ENCODE results near the gene TANGO2.

The TANGO2 gene

DNA sequence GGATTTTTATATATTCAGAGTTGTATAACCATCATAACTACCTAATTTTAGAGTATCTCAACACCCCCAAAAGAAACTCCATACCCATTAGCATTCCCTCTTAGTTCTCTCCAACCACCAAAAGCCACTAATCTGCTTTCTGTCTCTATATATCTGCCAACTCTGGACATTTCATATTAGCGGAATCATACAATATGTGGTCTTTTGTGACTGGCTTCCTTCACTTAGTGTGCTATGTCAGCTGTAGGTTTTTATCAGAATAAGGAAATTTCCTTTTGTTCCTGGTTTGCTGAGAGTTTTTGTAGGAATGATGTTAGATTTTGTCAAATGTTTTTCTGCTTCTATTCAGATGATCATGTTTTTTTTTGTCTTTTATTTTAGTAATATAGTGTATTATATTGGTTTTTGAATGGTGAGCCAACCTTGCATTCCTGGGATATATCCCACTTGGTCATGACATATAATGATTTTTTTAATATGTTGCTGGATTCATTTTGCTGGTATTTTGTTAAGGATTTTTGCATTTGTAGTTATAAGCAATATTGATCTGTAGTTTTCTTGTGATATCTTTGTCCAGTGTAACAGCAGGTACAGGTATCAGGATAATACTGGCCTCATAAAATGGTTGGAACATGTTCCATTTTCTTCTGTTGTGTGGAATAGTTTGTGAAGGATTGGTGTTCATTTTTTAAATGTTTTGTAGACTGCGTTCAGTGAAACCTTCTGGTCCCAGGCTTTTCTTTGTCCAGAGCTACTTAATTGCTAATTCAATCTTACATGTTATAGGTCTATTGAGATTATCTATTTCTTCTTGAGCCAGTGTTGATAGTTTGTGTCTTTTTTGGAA is 75.9 kb downstream of the TANGO2 start:
- no peak for DNase-seq (ENCODE audit: low read depth, low spot score)
- no peak overlapping the region for H3K27ac ChIP-seq

DNA sequence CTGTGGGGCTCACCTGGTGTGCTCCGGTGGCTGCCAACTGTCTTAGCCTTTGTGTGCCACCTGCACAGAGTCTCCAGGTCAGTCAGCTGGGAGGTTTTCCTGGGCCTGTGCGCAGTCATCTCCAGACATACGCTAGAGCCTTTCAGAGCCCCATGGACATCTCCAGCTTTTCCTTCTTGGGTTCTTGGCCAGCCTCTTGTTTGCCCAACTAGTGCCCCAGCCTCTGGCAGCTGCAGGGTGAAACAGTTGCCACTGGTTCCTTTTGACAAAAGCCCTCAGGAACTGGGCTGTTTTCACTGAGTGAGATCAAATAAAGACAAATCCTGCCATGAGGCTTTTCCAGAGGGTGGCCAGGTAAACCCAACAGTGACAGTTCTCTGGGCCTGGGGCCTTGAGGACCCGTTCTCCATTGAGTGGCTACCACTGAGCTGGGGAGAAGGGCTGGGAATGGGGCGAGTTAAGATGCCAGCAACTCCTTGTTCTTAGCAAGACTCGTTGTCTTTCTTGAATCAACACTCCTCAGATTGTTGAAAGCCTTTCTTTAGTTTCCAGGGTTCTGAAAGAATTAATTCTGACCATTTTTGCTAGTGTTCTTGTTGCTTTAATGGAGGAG is 78.3 kb downstream of the TANGO2 start:
- no peak overlapping the region for H3K27ac ChIP-seq
- no peak for DNase-seq (ENCODE audit: low read depth, low spot score)

DNA sequence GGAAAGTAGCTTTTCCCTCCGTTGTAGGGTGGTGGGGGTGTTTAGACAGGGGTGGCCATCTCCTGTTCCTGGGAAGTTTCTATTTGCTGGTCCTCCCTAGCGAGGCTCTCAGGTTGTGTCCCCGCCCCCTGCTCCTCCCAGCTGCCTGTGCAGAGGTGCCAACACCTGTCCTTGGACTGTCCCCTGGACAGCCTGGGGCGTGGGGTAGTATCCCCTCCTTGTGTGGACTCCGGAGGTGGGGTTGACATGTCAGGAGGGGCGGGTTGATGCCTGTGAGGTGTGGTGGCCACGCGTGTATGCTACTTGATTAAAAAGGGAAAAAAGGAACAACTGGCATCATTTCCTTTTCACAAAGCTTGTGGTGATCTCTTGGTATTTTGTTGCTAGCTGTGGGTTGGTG is 80.7 kb downstream of the TANGO2 start:
- DNase-seq (ENCODE audit: low read depth, low spot score): no peak

DNA sequence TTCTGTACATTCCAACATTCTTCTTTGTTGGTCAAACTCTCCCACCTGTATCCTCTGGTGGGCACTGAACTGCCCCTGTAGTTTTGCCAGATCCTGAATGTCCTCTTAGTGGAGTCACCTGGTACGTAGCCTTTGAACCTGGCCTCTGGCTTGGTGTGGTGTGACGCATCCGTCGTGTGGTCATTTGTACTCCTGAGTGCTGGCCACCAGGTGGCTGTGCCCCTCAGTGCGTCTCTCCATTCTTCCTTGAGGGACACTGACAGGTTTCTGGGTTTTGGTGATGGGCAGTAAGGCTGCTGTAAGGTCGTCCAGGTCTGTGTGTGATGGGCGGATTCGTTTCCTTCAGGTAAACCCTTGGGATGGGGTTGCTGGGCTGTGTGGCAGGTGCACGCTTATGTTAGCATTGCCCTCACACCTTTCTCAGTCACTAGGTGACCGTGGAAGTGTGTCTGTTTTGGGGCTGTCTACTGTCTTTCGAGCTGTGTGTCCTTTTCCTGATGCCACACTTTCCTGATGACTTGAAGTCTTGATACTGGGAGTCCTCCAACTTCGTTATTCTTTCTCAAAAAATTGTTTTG is 81.4 kb downstream of the TANGO2 start:
- no peak for DNase-seq (ENCODE audit: low read depth, low spot score)

More for the DNA sequence above, 80.7 kb downstream of the TANGO2 start:
- H3K27ac ChIP-seq: no peak overlapping the region

DNA sequence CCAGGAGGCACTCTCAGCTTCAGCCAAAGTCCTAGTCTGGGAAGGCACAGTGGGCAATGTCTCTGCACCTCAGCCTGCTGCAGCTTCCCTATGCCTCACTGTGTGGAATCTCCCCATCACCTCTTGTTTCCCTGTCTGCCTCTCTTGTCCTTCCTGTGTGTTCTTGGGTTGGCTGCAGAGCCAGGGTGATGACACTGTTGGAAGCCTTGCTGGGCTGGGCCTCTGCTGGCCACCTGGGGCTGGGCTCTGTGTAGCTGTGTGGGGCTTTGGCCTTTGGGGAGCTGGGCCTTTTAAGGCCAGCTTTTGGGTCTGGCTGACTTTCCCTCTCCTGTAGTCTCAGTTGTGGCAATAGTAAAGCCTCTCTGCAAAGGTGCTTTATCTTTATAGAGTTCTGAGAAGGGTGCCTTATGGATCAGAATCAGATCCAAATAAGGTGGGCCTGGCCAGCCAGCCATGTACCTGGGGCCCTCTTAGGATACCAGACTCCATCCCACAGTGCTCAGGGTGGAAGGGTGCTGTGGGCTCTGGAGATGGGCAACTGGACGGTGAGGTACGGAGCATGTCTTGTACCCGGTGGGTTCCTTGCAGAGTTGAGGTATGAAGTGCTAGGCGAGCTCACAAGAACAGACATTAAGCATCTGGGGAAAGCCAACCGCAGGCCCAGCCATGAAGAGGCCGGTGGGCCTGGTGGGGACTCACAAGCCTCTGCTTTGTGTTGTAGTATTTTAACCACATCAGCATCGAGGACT is 84.7 kb downstream of the TANGO2 start:
- no peak overlapping the region for H3K27ac ChIP-seq
- no peak for DNase-seq (ENCODE audit: low read depth, low spot score)

More for the DNA sequence above, 81.4 kb downstream of the TANGO2 start:
- H3K27ac ChIP-seq: no peak overlapping the region

DNA sequence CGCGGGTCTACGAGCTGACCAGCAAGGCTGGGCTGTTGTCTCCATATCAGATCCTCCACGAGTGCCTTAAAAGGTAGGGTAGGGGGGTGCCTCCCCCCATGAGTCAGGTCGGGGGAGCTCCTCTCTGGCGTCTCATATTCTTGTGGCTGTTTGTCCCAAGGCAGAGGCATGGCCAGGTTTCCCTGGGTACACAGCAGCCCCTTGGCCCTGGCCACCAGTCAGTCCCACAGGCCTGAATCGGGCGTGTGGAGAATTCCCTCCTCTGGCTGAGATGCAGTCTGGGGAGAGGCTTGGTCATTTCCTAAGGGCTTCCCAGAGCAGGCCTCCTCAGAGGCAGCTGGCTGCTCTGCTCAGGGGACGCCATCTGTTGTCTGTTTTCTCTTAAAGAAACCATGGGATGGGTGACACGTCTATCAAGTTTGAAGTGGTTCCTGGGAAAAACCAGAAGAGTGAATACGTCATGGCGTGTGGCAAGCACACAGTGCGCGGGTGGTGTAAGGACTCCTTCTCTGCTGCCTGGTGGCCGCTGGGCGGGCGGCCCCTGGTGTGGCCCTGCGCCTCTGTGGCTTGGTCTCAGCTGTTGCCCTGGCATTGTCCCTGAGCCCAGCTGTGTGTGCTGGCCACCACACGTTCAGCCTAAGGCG is 85.4 kb downstream of the TANGO2 start:
- no peak for DNase-seq (ENCODE audit: low read depth, low spot score)
- no peak overlapping the region for H3K27ac ChIP-seq

DNA sequence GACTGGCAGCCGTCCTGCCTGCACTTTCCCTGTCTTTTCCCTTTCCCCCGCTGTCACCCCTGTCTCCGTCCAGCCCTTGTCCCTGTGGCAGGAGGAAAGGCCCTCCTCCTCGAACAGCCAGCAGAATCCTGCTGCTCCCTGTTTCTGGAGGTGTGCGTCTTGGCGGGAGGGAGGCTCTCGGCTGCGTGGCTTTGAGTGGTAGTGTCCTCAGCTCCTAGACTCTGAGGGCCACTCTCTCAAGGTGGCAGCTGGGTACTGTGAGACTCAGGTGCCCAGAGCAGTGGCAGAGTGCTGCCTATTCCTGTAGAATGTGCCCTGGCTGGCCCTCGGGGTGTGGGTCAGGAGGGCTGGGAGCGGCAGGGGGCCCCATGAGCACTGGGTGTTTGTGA is 85.9 kb downstream of the TANGO2 start:
- DNase-seq (ENCODE audit: low read depth, low spot score): no peak
- no peak overlapping the region for H3K27ac ChIP-seq

DNA sequence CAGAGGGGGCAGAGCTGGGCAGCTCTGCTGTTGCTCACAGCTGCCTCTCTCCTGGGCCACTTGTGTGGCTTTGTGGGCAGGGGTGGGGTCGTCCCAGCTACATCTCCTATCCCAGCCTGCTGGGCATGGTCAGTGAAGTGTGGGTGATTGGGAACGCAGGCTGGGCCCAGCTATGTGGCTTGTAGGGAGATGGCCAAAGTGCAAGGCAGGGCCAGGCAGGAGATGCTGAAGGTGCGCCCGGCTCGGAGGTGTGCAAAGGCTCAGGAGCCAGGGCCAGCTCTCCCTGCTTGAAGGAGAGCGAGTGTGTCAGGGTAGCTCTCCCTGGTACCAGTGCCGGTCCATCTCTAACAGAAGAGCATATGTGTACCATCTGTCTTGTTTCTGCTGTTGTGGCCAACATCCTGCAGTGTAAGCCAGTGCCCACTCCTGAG is 86.6 kb downstream of the TANGO2 start:
- no peak overlapping the region for H3K27ac ChIP-seq
- no peak for DNase-seq (ENCODE audit: low read depth, low spot score)

DNA sequence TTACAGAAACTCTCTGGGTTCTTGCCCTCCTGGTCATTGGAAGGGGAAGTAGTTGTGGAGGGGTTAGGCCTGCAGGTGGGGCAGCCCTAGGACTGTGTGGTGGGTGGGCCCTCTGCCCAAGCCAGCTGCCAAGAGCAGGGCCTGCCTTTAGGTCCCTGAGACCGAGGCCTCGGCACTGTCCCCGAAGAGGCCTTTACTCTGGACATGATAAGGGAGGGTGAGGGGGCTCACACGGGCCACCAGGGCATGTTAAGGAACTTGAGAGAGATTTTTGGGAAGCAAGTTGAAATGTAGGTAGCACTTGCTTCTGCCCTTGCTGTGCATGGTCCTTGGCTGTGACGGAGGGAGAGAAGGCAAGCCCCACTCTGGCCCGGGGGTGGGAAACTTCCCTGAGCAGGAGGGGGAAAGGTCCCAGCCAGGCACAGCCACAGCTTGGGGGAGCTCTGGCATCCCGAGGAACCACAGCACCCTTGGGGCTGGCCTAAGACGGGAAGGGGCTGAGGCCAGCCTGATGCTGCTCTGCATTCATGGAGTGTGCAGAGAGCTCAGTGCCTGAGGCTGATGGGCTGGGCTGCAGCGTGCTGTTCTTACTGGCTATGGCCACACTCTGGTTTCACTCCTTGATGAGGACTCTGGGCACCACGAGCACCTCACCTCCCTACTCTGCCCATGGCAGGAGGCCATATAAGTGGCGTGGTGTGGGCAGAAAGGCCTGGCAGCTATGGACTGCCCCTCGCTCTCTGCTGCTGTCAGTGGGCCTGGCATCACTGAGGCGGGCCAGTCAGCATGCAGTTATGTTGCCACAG is 87.2 kb downstream of the TANGO2 start:
- H3K27ac ChIP-seq: no peak overlapping the region
- no peak for DNase-seq (ENCODE audit: low read depth, low spot score)

DNA sequence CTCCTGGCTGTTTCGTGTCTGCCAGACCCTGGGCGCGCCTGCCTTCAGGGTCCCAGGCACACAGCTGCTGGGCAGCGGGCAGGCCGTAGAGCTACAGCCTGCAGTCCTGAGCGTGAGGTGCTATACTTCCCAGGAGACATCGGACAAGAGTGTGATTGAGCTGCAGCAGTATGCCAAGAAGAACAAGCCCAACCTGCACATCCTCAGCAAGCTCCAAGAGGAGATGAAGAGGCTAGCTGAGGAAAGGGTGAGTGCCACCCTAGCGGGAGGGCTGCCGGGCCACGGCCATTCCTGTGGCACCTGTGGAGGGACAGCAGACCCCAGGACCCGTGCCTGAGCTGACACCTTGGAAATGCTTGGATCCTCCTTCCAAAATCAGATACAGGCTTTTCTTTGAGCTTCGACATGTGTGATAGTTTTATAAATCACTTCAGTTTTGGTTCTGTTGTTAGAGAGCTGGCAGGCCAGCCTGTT is 87.9 kb downstream of the TANGO2 start:
- no peak overlapping the region for H3K27ac ChIP-seq
- no peak for DNase-seq (ENCODE audit: low read depth, low spot score)

DNA sequence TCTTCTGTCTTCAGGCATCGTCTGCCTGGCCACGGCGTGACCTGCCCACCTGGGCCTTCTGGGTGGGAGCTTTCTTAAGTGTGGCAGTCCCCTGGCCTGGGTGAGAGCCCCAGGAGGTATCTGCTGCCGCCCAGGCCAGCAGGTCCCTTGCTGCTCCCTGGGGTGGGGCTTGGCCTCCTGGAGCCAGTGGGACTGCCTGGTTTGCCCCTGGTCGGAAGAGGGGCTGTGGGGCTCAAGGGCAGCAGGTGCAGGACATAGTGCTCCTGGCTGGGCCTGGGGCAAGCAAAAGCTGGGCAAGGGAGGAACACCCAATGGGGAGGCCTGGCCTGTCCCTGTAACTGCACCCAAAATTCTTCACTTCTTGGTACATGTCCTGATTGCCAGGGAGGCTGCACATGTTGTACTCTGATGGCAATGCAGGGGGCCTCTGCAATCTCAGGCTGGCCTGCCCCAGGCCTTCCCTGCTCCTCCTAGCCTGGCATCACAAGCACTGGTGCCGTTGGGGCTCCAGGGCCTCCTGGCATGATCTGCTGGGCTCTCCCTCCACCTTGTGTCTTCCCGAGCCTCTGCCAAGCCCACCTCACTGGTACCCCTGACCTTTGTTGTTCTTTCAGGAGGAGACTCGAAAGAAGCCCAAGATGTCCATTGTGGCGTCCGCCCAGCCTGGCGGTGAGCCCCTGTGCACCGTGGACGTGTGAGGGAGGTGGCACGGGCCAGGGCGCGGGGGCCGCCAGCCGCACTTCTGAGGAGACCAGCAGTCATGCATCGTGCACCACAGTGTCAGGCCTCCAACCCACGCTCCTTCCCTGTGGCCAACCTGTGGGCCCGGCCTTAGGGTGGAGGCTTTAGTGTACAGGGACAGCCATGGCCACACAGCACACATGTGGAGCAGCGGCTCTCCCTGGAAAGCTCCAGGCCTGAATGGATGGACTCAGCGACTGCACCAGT is 88.8 kb downstream of the TANGO2 start:
- no peak for DNase-seq (ENCODE audit: low read depth, low spot score)
- H3K27ac ChIP-seq: no peak overlapping the region

DNA sequence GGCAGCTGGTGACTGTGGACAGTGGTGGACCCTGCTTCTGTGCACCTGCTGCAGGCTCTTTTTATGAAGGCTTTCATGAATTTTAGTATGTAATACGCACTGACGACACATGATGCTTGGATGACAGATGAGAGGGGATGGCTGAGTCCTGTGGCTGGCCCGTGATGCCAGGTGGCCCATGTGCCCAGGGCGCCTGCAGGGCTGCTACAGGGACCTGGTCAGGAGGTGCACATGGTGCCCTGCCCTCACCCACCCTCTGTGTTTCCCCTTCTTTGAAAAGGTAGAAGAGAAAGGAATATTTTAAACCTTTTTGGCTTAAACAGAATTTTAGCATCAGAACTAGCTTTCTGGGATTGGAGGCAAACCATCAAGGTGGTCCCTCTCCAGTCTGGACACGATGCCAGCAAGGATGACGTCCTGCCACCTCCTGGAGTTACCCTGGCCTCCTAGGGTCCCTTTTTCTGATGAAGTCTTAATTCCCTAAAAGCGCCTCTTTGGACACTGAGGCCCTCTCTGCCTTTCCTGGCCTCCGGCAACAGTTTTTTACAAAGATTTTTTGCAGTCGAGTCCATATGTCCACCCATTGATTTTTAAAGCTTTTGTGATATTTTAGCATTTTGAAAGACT is 89.6 kb downstream of the TANGO2 start:
- H3K27ac ChIP-seq: no peak overlapping the region
- no peak for DNase-seq (ENCODE audit: low read depth, low spot score)

DNA sequence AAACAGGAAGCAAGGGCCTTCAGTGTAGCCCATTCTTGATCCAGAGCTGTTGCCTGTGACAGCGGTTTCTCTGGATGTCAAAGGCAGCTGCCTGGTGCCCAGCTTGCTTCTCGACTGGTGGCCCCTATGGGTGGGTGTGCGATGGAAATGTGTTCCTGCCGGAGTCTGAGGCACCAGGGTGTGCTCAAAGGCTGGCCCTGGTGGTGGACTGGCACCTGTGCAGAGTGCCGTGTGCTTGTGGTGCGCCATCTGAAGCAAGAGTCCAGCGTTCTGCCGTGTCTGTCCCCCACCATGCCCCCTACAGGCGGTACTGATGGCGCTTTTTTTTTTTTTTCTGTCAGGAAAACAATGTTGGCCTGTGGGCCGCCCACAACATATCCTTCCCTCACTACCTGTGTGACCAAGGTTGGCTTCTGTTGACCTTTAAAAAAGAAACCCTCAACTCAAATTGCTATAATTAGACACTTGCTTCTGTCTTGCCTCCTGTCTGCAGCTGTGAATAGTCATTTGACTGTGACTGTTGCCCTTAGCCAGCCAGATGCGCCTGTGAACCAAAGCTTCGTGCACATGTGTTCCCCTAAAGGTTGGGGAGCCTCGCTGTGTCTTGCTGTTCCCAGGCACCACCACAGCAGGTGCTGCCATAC is 90.3 kb downstream of the TANGO2 start:
- no peak overlapping the region for H3K27ac ChIP-seq
- DNase-seq (ENCODE audit: low read depth, low spot score): no peak

DNA sequence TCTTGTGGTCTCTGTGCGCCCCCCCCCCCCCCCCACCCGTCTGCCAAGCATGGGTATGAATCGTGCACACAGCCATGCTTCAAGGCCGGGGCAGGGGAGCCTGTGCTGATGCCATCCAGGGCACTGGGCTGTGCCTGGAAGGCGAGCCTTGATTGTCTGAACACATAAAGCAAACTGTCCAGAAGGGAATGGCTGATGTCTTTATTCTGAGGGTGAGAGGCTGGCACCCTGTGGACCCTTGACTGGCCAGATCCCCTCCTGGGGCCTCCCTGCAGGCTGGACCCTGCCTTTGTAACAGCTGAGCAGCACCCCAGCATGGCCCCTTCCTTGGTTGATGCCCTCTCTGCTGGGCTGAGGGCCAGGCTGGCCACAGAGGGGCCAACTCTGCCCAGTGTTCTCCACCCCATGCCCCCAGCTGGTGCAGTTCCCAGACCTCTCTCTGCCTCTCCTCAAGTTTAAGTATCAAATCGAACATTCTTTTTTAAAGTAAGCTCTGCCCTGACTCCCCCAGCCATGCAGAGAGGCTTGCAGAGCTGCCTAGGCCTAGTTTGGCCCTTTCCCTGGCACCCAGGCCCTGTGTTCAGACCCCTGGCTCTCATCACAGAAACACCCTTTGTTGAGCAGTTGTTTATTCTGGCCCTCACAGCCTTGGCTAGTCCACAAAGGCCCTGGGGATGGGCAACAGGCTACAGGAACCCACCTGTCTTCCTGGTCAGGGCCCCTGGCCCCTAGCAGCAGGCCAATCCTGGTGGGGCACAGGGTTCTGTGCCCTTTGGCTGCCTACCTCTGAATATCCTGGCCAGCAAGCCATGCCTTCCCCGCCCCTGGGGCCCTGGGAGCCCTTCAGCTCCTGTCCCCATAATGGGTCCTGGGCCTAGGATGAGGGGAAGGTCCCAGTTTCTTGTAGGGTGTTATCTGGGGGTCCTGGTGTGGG is 91.0 kb downstream of the TANGO2 start:
- DNase-seq (ENCODE audit: low read depth, low spot score): no peak
- H3K27ac ChIP-seq: no peak overlapping the region

DNA sequence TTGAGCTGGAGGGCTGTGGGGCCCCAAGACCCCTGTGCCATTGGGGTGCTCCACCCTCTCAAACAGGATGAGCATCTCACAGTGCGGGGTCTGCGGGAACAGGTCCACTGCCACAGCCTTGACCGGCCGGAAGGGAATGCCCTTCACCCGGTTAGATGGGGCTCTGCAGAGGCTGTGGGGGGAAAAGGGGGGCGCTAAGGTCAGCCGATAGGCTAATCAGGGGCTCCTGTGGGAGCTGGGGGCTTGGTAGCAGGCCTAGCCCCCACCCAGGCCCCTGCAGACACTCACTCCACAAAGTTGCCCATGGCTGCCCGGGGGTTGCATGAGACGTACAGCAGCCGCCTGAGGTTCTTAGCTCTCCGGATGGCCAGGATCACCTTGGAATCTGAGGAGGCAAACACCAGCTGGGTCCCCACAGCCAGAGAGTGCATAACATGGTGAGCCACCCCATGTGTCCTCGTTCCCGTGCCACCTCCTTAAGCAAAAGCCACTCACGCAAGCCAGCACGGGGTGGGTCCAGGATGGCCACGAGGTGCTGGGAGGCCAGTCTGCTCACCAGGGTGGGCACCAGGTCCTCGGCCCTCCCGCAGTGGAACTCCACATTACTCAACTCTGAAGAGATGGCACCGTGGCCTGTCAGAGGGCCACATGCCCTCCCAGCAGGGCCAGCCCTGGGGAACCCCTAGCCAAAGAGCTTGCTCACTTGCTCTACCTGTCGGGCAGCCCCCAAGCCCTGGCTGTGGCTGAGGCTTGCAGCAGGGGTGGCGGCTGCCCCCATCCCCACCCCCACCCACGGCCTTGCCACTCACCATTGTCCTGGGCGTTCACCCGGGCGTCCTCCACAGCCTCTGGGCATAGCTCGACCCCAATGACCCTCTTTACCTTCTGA is 92.0 kb downstream of the TANGO2 start:
- H3K27ac ChIP-seq: no peak overlapping the region
- no peak for DNase-seq (ENCODE audit: low read depth, low spot score)
